ENCODE measurements around the gene AFAP1. TPM values are rescaled to one million over a fixed set of nuclear protein-coding genes. Genes with fewer than 3 reads are reported as not detected.

The AFAP1 gene
- total RNA-seq, 5 donors from 2014 or later (not counting 1 experiment from before 2014, with no cell fraction given), result 4.8 to 34.8 (median 20.3) TPM

GRCh38 chr4:7978489-7978888 is 38.8 kb upstream of the AFAP1 start:
- Mint-ChIP-seq H3K4me3 (no peak overlapping the region), H3K27me3 (peaks cover 0 to 3% of the 10 kb centered on the region in 2 donors), H3K9me3 (no peaks in the 10 kb centered on the region), H3K27ac (no peak overlapping the region), H3K36me3 (no peaks in the 10 kb centered on the region), H3K4me1 (peaks cover 0 to 8% (median 3%) of the 10 kb centered on the region in 3 donors)
- ChIA-PET CTCF (no interaction called here), POLR2A (no interaction called here)
- ATAC-seq (replicated peaks in 1 of 4) (no peak), DNase-seq (no peak)
- H3K27me3 ChIP-seq (replicated peaks in 1 of 2; ENCODE audit: control insufficient read depth in 2 of 2, extremely low read depth in 1 of 2, insufficient read depth in 2 of 2, low read length in 1 of 2), result peaks cover 0 to 6% of the 10 kb centered on the region in 2 experiments
- no peak overlapping the region for H3K27ac ChIP-seq (ENCODE audit: low read length)
- peaks cover 0 to 13% of the 10 kb centered on the region in 2 experiments for H3K4me1 ChIP-seq (ENCODE audit: control insufficient read depth in 1 of 2, extremely low read depth in 1 of 2, insufficient read depth in 2 of 2, low read length in 2 of 2)
- no peaks in the 10 kb centered on the region for H3K9me3 ChIP-seq
- H3K36me3 ChIP-seq (ENCODE audit: control insufficient read depth in 2 of 2, extremely low read depth in 1 of 2, insufficient read depth in 1 of 2, low read length in 1 of 2), result no peaks in the 10 kb centered on the region
- WGBS (ENCODE audit: insufficient coverage), result 92% methylated on average over 2 of the region's 5 CpGs
- no peak overlapping the region for H3K4me3 ChIP-seq (ENCODE audit: control insufficient read depth in 1 of 2, extremely low read depth in 1 of 2, low read length in 1 of 2)

GRCh38 chr4:7976634-7977033 is 37.0 kb upstream of the AFAP1 start:
- Histone ChIP-seq H3K27ac (ENCODE audit: low read length) (no peak overlapping the region), H3K4me1 (ENCODE audit: control insufficient read depth in 1 of 2, extremely low read depth in 1 of 2, insufficient read depth in 2 of 2, low read length in 2 of 2) (peaks cover 0 to 27% of the 10 kb centered on the region in 2 experiments), H3K27me3 (replicated peaks in 1 of 2; ENCODE audit: control insufficient read depth in 2 of 2, extremely low read depth in 1 of 2, insufficient read depth in 2 of 2, low read length in 1 of 2) (no peaks in the 10 kb centered on the region), H3K4me3 (ENCODE audit: control insufficient read depth in 1 of 2, extremely low read depth in 1 of 2, low read length in 1 of 2) (no peak overlapping the region), H3K36me3 (ENCODE audit: control insufficient read depth in 2 of 2, extremely low read depth in 1 of 2, insufficient read depth in 1 of 2, low read length in 1 of 2) (no peaks in the 10 kb centered on the region), H3K9me3 (no peaks in the 10 kb centered on the region)
- Mint-ChIP-seq H3K27me3 (no peaks in the 10 kb centered on the region), H3K9me3 (no peaks in the 10 kb centered on the region), H3K4me1 (peaks cover 8 to 26% (median 10%) of the 10 kb centered on the region in 3 donors), H3K4me3 (no peak overlapping the region), H3K27ac (peak overlapping the region in 1 of 2 donors; percentile 17), H3K36me3 (no peaks in the 10 kb centered on the region)
- CTCF ChIA-PET, result no interaction called here
- ATAC-seq (replicated peaks in 1 of 4) (no peak), DNase-seq (no peak)
- WGBS (ENCODE audit: insufficient coverage), result 99% methylated on average over 4 of the region's 5 CpGs
- POLR2A ChIA-PET, result no interaction called here

- Mint-ChIP-seq H3K9me3 (no peaks in the 10 kb centered on the region), H3K4me3 (no peak overlapping the region), H3K4me1 (peaks cover 11 to 32% (median 13%) of the 10 kb centered on the region in 3 donors), H3K36me3 (no peaks in the 10 kb centered on the region), H3K27me3 (no peaks in the 10 kb centered on the region), H3K27ac (no peak overlapping the region)
- CTCF ChIA-PET, result no interaction called here
- H3K4me3 ChIP-seq (ENCODE audit: control insufficient read depth in 1 of 2, extremely low read depth in 1 of 2, low read length in 1 of 2), result no peak overlapping the region
- POLR2A ChIA-PET, result no interaction called here
- H3K27me3 ChIP-seq (replicated peaks in 1 of 2; ENCODE audit: control insufficient read depth in 2 of 2, extremely low read depth in 1 of 2, insufficient read depth in 2 of 2, low read length in 1 of 2), result no peaks in the 10 kb centered on the region
- 95% methylated on average over 7 of the region's 7 CpGs for WGBS (ENCODE audit: insufficient coverage)
- DNase-seq, result no peak
- no peaks in the 10 kb centered on the region for H3K9me3 ChIP-seq
- ATAC-seq (replicated peaks in 1 of 4), result no peak
- no peak overlapping the region for H3K27ac ChIP-seq (ENCODE audit: low read length)
- H3K36me3 ChIP-seq (ENCODE audit: control insufficient read depth in 2 of 2, extremely low read depth in 1 of 2, insufficient read depth in 1 of 2, low read length in 1 of 2), result no peaks in the 10 kb centered on the region
- peaks cover 3 to 31% of the 10 kb centered on the region in 2 experiments for H3K4me1 ChIP-seq (ENCODE audit: control insufficient read depth in 1 of 2, extremely low read depth in 1 of 2, insufficient read depth in 2 of 2, low read length in 2 of 2)
Observed at GRCh38 chr4:7976025-7976424, 36.4 kb upstream of the AFAP1 start.

GRCh38 chr4:7974425-7974824 is 34.8 kb upstream of the AFAP1 start:
- H3K9me3 ChIP-seq, result no peaks in the 10 kb centered on the region
- Mint-ChIP-seq H3K27me3 (no peaks in the 10 kb centered on the region), H3K4me1 (peaks cover 27 to 46% (median 29%) of the 10 kb centered on the region in 3 donors), H3K9me3 (no peaks in the 10 kb centered on the region), H3K36me3 (no peaks in the 10 kb centered on the region), H3K27ac (peak overlapping the region in 1 of 2 donors; percentile 34), H3K4me3 (no peak overlapping the region)
- DNase-seq (no peak), ATAC-seq (replicated peaks in 1 of 4) (no peak)
- no peak overlapping the region for H3K27ac ChIP-seq (ENCODE audit: low read length)
- H3K4me1 ChIP-seq (ENCODE audit: control insufficient read depth in 1 of 2, extremely low read depth in 1 of 2, insufficient read depth in 2 of 2, low read length in 2 of 2), result peaks cover 3 to 47% of the 10 kb centered on the region in 2 experiments
- CTCF ChIA-PET, result no interaction called here
- POLR2A ChIA-PET, result no interaction called here
- WGBS (ENCODE audit: insufficient coverage), result 100% methylated on average over 1 of the region's 1 CpG
- no peaks in the 10 kb centered on the region for H3K36me3 ChIP-seq (ENCODE audit: control insufficient read depth in 2 of 2, extremely low read depth in 1 of 2, insufficient read depth in 1 of 2, low read length in 1 of 2)
- H3K4me3 ChIP-seq (ENCODE audit: control insufficient read depth in 1 of 2, extremely low read depth in 1 of 2, low read length in 1 of 2), result no peak overlapping the region
- H3K27me3 ChIP-seq (replicated peaks in 1 of 2; ENCODE audit: control insufficient read depth in 2 of 2, extremely low read depth in 1 of 2, insufficient read depth in 2 of 2, low read length in 1 of 2), result no peaks in the 10 kb centered on the region

GRCh38 chr4:7973545-7973981 is 33.9 kb upstream of the AFAP1 start:
- H3K9me3 ChIP-seq, result no peaks in the 10 kb centered on the region
- DNase-seq (peak in 1 of 35 experiments; percentile 25), ATAC-seq (replicated peaks in 1 of 4) (no peak)
- H3K4me3 ChIP-seq (ENCODE audit: control insufficient read depth in 1 of 2, extremely low read depth in 1 of 2, low read length in 1 of 2), result no peak overlapping the region
- Mint-ChIP-seq H3K9me3 (no peaks in the 10 kb centered on the region), H3K27ac (peak overlapping the region; percentile 80 to 83), H3K4me3 (no peak overlapping the region), H3K27me3 (no peaks in the 10 kb centered on the region), H3K36me3 (no peaks in the 10 kb centered on the region), H3K4me1 (peaks cover 31 to 51% (median 34%) of the 10 kb centered on the region in 3 donors)
- H3K36me3 ChIP-seq (ENCODE audit: control insufficient read depth in 2 of 2, extremely low read depth in 1 of 2, insufficient read depth in 1 of 2, low read length in 1 of 2), result no peaks in the 10 kb centered on the region
- ChIA-PET POLR2A (interaction anchor here in 1 of 2 donors (0.6 kb wide), 1 partner anchor 142 kb away, joined by 5 read pairs; no protein-coding TSS in a partner anchor), CTCF (no interaction called here)
- no peaks in the 10 kb centered on the region for H3K27me3 ChIP-seq (replicated peaks in 1 of 2; ENCODE audit: control insufficient read depth in 2 of 2, extremely low read depth in 1 of 2, insufficient read depth in 2 of 2, low read length in 1 of 2)
- WGBS (ENCODE audit: insufficient coverage), result 70% methylated on average over 8 of the region's 10 CpGs
- H3K4me1 ChIP-seq (ENCODE audit: control insufficient read depth in 1 of 2, extremely low read depth in 1 of 2, insufficient read depth in 2 of 2, low read length in 2 of 2), result peaks cover 3 to 56% of the 10 kb centered on the region in 2 experiments
- H3K27ac ChIP-seq (ENCODE audit: low read length), result peak overlapping the region; percentile 82

- ChIA-PET CTCF (no interaction called here), POLR2A (no interaction called here)
- Histone ChIP-seq H3K27ac (ENCODE audit: low read length) (peak overlapping the region; percentile 82), H3K4me3 (ENCODE audit: control insufficient read depth in 1 of 2, extremely low read depth in 1 of 2, low read length in 1 of 2) (peak overlapping the region in 1 of 2 donors; percentile 63), H3K4me1 (ENCODE audit: control insufficient read depth in 1 of 2, extremely low read depth in 1 of 2, insufficient read depth in 2 of 2, low read length in 2 of 2) (peaks cover 3 to 70% of the 10 kb centered on the region in 2 experiments), H3K9me3 (no peaks in the 10 kb centered on the region), H3K27me3 (replicated peaks in 1 of 2; ENCODE audit: control insufficient read depth in 2 of 2, extremely low read depth in 1 of 2, insufficient read depth in 2 of 2, low read length in 1 of 2) (no peaks in the 10 kb centered on the region), H3K36me3 (ENCODE audit: control insufficient read depth in 2 of 2, extremely low read depth in 1 of 2, insufficient read depth in 1 of 2, low read length in 1 of 2) (no peaks in the 10 kb centered on the region)
- whole genome bisulfite sequencing (ENCODE audit: insufficient coverage), result 78% methylated on average over 13 of the region's 13 CpGs
- DNase-seq (no peak), ATAC-seq (replicated peaks in 1 of 4) (no peak)
- H3K27ac Mint-ChIP-seq, result peak overlapping the region; percentile 98
- no peaks in the 10 kb centered on the region for H3K36me3 Mint-ChIP-seq
- H3K9me3 Mint-ChIP-seq, result no peaks in the 10 kb centered on the region
- peak overlapping the region; percentile 13 to 89 (median 86) for H3K4me3 Mint-ChIP-seq
- peaks cover 31 to 61% (median 40%) of the 10 kb centered on the region in 3 donors for H3K4me1 Mint-ChIP-seq
- H3K27me3 Mint-ChIP-seq, result no peaks in the 10 kb centered on the region
Observed at GRCh38 chr4:7971881-7972500, 32.3 kb upstream of the AFAP1 start.
